Hepatic stellate cell (primary cell): ENCODE measurements around the gene OTOGL.

Source experiments
- DNase-seq: peaks from one replicate; pipeline ENCODE4 v3.0.0; 2011; ENCODE audit warnings: low spot score

OTOGL gene

GRCh38 chr12:80374615-80375014 is 275.3 kb downstream of the OTOGL start:
- DNase-seq: no peak

GRCh38 chr12:80377140-80377794 is 277.9 kb downstream of the OTOGL start:
- DNase-seq: no peak

GRCh38 chr12:80381121-80381520 is 281.8 kb downstream of the OTOGL start:
- DNase-seq: no peak

- no peak for DNase-seq
Observed at GRCh38 chr12:80382254-80382653, 282.9 kb downstream of the OTOGL start.

GRCh38 chr12:80400571-80400991 is 301.2 kb downstream of the OTOGL start:
- DNase-seq: peak; percentile 12

GRCh38 chr12:80401191-80401590 is 301.9 kb downstream of the OTOGL start:
- no peak for DNase-seq

GRCh38 chr12:80404629-80405028 is 305.3 kb downstream of the OTOGL start:
- no peak for DNase-seq

GRCh38 chr12:80406253-80406652 is 306.9 kb downstream of the OTOGL start:
- DNase-seq: no peak

- no peak for DNase-seq
Observed at GRCh38 chr12:80411787-80412186, 312.4 kb downstream of the OTOGL start.

GRCh38 chr12:80412343-80412953 is 313.1 kb downstream of the OTOGL start:
- DNase-seq: peak; percentile 29

- no peak for DNase-seq
Observed at GRCh38 chr12:80413462-80413861, 314.1 kb downstream of the OTOGL start.

GRCh38 chr12:80415466-80415865 is 316.1 kb downstream of the OTOGL start:
- no peak for DNase-seq

- no peak for DNase-seq
Observed at GRCh38 chr12:80419644-80420043, 320.3 kb downstream of the OTOGL start.

- DNase-seq: no peak
Observed at GRCh38 chr12:80420075-80420474, 320.7 kb downstream of the OTOGL start.

GRCh38 chr12:80422550-80422949 is 323.2 kb downstream of the OTOGL start:
- no peak for DNase-seq
